MG63 (cell line): ENCODE results near the gene LNX2. TPM values are rescaled to one million over a fixed set of nuclear protein-coding genes. Genes with fewer than 3 reads are reported as not detected.

Experiments used
- DNase-seq: peaks from one replicate; pipeline ENCODE4 v3.0.0-alpha.2; 2020
- H3K27me3 ChIP-seq: fragments of 250-450 bp; sonication (Bioruptor Pico); 2 replicates; pipeline ENCODE4 v1.5.1; 2020; ENCODE audit warnings: mild to moderate bottlenecking, moderate library complexity
- H3K36me3 ChIP-seq: fragments of 250-450 bp; sonication (Bioruptor Pico); 2 replicates; pipeline ENCODE4 v1.5.1; 2020; ENCODE audit warnings: mild to moderate bottlenecking, moderate library complexity
- H3K4me3 ChIP-seq: fragments of 250-450 bp; sonication (Bioruptor Pico); 2 replicates; pipeline ENCODE4 v1.5.1; 2020; ENCODE audit warnings: mild to moderate bottlenecking, moderate library complexity
- H3K9me3 ChIP-seq: fragments of 250-450 bp; sonication (Bioruptor Pico); 2 replicates; pipeline ENCODE4 v1.5.1; 2020; ENCODE audit warnings: mild to moderate bottlenecking, moderate library complexity
- total RNA-seq: library from RNA; depleted of rRNA; stranded (reverse); fragments of >200 nt; shearing (Covaris generic); gene quantifications from 2 replicates; pipeline ENCODE4 v1.2.3, GENCODE V29; 2014; ENCODE audit warnings: low replicate concordance

The LNX2 gene
- total RNA-seq, 1 experiment from 2014 or later, result 4.0 TPM

DNA sequence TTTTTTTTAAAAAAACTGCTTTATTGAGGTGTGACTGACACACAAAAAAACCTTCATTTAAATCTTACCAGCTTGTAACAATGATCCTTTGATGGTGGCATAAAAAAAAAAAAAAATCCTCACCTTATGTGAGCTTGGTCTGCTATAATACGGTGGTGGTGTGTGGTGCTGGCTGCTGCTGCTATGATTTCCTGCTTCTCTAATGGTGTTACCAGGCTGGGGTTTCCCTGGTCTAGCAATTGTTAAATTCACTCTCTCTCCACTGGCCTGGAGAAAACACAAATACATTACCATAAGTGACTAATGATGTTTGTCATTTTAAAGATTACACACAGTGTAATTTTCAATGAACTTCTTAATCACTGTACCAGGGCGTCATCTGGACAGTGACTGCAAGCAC, 60.6 kb downstream of the LNX2 start:
- Histone ChIP-seq H3K27me3 (no peaks in the 10 kb centered on the region), H3K4me3 (no peak overlapping the region), H3K9me3 (no peaks in the 10 kb centered on the region), H3K36me3 (0 out of 2 replicates have a peak, but pooled peaks cover 2% of the 10 kb centered on the region)
- DNase-seq, result no peak

DNA sequence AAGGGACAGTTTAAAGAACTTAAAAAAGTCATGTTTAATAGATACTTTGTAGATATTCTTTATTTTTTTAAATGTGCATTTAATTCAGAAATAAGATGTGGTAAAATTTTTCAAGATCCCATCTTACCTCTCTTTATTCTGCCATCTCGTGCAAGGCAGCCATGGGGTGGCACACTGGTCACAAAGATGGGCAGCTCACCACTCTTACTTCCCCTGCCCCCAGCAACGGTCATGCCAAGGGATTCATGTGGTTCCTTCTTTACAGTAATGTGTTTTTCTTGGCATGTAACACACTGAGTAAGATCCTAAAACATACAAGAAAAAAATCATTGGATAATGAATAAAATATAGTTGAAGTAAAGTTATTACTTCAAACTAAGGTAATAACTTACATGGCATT, 64.2 kb downstream of the LNX2 start:
- Histone ChIP-seq H3K27me3 (no peaks in the 10 kb centered on the region), H3K4me3 (no peak overlapping the region), H3K36me3 (0 out of 2 replicates have a peak, but pooled peaks cover 2% of the 10 kb centered on the region), H3K9me3 (no peaks in the 10 kb centered on the region)
- DNase-seq, result peak; percentile 85

DNA sequence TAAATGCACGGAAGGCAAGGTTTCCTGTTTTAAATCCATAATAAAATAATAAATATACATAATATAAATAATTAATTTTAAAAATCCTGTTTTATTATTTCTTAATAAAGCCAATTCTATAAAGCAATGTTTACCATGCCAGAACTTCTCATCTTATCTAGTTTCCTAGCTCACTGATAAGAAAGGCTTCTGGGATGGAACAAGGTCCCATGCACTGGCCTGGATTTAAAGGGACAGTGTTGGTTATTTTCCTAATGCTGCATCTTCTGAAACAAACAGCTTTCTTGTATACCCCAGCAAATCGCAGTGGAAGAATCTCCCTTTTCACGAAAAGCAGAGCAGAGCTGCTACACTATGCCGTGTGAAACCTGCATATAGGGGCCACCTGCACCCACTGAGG, 68.8 kb downstream of the LNX2 start:
- DNase-seq, result no peak
- no peaks in the 10 kb centered on the region for H3K27me3 ChIP-seq
- H3K9me3 ChIP-seq, result no peaks in the 10 kb centered on the region
- no peaks in the 10 kb centered on the region for H3K36me3 ChIP-seq
- H3K4me3 ChIP-seq, result no peak overlapping the region

DNA sequence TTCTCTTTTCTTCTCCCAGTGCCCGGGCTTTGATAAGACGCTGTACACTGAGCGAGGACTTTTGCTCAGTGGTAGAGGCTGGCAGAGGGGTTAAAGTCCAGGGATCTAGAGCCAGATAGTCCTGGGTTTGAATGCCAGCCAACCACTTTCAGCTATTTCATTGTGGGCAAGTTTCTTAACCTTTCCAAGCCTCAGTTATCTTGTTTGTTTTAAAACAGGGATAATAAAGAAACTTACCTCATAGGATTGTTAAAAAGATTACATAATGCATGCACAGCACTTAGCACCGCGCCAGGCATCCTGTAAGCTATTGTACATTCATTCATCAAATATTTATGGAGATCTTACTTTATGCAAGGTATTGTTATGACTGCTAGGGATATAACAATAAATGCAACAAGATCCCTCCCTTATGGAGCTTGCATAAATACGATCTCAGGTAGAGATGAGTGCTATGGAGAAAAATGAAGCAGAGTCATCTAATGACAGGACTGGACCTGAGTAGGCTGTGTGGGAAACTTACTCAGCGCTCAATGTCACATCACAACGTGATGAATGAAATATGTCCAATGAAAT, 70.8 kb downstream of the LNX2 start:
- no peaks in the 10 kb centered on the region for H3K9me3 ChIP-seq
- H3K36me3 ChIP-seq, result no peaks in the 10 kb centered on the region
- no peaks in the 10 kb centered on the region for H3K27me3 ChIP-seq
- no peak overlapping the region for H3K4me3 ChIP-seq
- DNase-seq, result peak; percentile 42

DNA sequence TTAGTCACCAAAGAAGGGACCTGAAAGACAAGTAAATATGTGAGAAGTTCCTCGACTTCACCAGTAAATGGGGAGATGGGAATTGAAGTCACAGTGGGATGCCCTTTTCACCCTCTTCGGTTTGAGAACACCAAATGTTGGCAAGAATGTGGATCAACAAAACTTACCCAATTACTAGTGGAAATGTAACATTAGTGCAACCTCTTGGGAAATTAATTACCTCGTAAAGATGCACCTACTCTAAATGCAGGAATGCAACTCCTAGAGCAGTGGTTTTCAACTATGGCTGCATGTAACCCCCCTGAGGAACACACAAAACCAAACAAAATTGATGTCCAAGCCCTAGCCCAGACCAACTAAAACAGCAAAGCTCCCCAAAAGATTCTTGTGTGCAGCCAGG, 78.1 kb downstream of the LNX2 start:
- H3K9me3 ChIP-seq, result no peaks in the 10 kb centered on the region
- DNase-seq, result no peak
- no peak overlapping the region for H3K4me3 ChIP-seq
- no peaks in the 10 kb centered on the region for H3K36me3 ChIP-seq
- no peaks in the 10 kb centered on the region for H3K27me3 ChIP-seq

DNA sequence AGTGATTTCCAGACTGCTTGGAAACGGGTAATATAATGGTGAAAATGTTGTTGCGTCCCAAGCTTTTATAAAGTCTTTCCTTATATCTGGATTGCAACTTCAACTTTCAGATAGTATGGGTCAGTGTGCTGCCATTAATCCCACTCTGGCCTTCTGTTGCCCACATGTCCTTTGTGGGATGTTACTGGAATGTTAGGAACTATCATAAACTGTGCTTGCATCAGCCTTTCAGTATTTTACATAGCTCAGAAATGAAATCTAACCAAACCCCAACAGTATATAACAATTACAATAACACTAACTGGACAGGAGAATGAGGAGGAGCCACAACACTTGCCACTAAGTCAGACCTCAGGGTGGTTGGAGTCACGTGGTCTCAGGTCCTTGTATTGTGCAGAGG, 78.9 kb downstream of the LNX2 start:
- H3K9me3 ChIP-seq, result no peaks in the 10 kb centered on the region
- no peak overlapping the region for H3K4me3 ChIP-seq
- H3K27me3 ChIP-seq, result no peaks in the 10 kb centered on the region
- DNase-seq, result no peak
- H3K36me3 ChIP-seq, result no peaks in the 10 kb centered on the region

DNA sequence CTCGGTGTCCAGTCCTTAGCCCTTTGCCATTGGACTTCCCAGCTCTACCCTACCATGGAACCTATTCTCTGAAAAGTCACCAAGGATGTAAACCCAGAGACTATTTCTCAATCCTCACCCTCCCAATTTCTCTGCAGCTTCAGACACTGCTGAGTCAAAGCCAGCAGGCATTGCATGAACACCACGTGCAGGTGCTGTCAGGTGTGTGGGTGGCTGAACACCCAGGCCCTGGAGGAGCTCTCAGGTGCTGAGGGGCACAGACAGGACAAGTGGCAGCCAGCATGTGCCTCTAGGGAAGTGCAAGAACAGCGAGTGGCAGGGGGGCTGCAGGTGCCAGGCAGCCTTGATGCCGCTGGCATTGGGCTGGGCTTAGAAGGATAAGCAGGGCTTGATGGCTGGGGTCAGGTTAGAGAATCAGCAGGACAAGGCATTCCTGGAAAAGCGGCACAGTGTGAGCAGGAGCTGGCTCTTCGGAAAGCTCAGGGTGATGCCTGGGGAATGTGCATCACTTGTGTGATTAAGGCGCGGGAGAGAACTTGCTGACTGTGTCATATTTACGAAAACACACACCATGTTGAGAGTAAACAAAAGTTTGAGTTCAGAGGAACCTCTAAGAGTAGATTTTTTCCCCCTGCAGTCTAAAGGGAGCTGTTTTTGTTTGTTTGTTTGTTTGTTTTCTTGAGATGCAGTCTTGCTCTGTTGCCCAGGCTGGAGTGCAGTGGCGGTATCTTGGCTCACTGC, 83.8 kb downstream of the LNX2 start:
- no peak overlapping the region for H3K4me3 ChIP-seq
- H3K27me3 ChIP-seq, result no peaks in the 10 kb centered on the region
- H3K36me3 ChIP-seq, result no peaks in the 10 kb centered on the region
- no peaks in the 10 kb centered on the region for H3K9me3 ChIP-seq
- no peak for DNase-seq

DNA sequence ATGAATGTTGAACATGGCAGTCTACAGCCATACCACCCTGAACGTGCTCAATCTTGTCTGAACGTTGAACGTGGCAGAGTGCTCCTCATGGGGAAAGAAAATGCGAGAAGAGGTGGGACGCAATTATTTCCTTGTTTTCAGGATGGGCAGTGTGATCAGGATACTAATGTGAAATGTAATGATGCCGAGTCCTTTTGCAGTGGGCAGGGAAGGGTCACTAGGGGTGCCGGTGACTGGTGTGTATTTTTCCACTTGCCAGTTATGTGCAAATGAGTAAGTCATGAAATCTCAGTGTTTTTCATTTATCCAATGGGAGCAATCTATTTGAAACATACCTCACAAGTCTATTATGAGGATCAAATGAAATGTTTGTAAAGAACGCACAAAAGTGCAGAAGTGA, 84.8 kb downstream of the LNX2 start:
- H3K36me3 ChIP-seq, result no peaks in the 10 kb centered on the region
- DNase-seq, result no peak
- no peaks in the 10 kb centered on the region for H3K27me3 ChIP-seq
- H3K9me3 ChIP-seq, result no peaks in the 10 kb centered on the region
- H3K4me3 ChIP-seq, result no peak overlapping the region

DNA sequence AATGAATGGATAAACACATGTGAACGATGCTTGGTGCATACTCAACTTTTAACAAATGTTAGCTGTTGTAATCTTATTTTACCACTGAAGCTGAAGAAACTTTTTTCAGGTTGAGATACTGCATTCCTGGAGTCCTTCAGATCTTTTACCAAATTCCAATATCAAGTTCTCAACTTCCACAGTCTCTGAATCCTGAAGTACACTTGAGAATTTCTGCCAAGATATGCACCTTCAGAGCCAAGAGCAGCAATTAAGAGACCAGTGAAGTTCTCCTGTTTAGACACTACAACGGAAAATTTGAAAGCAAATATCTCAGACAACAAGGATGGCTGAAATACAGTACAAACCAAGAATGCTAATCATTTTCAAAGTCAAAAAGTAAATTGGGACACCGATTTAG, 85.3 kb downstream of the LNX2 start:
- Histone ChIP-seq H3K4me3 (no peak overlapping the region), H3K9me3 (no peaks in the 10 kb centered on the region), H3K36me3 (no peaks in the 10 kb centered on the region), H3K27me3 (no peaks in the 10 kb centered on the region)
- DNase-seq, result no peak

DNA sequence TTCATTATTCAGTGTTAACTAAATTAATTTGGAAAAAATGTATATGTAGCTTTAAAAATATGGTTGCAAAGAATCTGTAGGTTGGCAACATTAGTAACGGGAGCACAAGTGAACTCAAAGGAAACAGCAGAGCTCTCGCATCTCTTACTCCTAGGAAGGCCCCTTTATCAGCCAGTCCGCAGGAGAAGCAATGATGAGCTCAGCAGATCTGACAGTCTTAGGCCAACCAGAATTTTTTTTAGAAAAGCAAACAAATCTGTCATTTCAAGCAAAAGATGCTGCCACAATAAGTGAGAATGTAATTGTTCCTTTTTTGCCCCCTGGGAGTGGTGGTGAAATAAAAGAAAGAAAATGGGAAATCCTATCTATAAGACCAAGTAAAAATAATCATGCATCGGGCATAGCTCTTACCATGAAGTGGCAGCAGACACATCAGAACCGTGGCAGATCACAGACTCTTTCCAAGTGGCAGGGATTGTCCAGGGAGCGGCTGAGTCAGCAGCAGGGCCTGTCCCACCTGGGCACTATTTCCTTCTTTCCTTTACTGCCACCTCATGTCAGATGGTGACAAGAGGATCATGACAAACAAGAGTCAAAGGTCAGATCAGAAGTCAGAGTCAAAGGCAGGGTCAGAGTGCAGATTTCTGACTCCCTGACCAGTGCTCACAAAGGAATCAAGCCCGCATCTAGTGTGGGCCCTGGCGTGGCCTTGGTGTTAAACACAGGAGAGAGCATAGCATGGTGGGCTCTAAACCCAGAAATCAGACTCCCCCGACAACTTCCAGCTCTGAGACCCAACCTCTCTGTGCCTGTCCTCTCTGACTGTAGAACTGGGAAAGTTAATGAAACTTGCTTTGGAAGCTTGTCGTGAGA, 86.0 kb downstream of the LNX2 start:
- no peak for DNase-seq
- no peaks in the 10 kb centered on the region for H3K9me3 ChIP-seq

DNA sequence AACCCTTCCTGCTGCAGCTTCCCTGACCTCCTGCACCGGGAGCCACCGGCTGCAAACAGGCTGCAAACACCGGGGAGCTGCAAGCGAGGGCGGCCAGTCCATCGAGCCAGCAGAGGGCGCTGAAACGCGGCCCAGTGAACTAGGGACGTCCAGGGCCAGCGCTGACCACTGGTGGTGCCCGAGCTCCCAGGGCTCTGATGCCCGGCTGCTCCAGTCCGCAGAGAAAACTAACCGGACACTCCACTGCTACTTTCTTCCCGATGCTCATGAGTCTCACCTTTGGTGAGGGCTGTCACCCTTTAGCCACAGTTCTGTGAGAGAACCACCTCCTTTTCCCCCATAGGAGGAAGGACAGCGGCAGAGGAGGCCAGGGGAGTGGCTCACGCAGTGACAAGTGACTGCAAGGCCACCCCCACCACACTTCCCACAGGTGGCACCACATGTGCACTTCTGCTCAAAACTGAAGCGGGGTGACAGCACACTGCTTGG, 87.1 kb downstream of the LNX2 start:
- Histone ChIP-seq H3K4me3 (no peak overlapping the region), H3K9me3 (no peaks in the 10 kb centered on the region), H3K27me3 (no peaks in the 10 kb centered on the region), H3K36me3 (no peaks in the 10 kb centered on the region)
- DNase-seq, result peak; percentile 78

More for the DNA sequence above, 86.0 kb downstream of the LNX2 start:
- Histone ChIP-seq H3K4me3 (no peak overlapping the region), H3K36me3 (no peaks in the 10 kb centered on the region), H3K27me3 (no peaks in the 10 kb centered on the region)

DNA sequence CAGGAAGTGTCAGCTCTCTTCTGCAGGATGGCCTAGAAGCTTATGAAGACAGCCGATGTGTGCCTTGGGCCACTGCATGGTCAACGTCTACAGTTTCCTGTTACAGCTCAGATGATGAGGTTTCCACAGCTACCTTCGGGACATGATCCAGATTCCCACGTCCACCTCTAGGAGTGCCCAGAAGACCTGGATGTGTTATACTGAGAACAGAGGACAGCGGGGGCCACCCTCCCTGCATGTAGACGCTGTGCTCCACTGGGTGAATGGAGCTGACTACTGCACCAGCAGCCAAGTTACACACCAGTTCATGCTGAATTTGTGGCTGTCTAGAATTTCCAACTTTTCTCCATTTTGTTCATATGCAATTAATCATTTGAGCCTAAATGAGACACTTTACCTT, 91.4 kb downstream of the LNX2 start:
- Histone ChIP-seq H3K27me3 (no peaks in the 10 kb centered on the region), H3K36me3 (no peaks in the 10 kb centered on the region), H3K9me3 (no peaks in the 10 kb centered on the region), H3K4me3 (no peak overlapping the region)
- no peak for DNase-seq

DNA sequence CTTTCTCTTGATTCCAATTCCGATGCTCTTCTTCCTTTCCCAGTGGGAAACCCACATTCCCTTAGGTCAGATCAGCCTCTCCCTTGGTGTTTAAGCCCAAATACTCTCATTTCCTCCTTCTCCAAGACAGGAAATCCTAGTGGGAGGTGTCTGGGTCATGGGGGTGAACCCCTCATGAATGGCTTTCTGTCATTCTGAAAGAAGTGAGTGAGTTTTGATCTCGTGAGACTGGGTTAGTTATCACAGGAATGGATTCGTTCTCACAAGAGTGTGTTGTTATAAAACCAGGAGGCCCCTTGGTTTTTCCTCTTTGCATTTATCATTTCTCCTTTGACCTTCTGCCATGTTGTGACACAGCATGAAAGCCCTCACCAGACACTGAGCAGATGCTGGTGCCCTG, 93.8 kb downstream of the LNX2 start:
- no peaks in the 10 kb centered on the region for H3K9me3 ChIP-seq
- no peaks in the 10 kb centered on the region for H3K27me3 ChIP-seq
- H3K36me3 ChIP-seq, result no peaks in the 10 kb centered on the region
- DNase-seq, result no peak
- H3K4me3 ChIP-seq, result no peak overlapping the region

DNA sequence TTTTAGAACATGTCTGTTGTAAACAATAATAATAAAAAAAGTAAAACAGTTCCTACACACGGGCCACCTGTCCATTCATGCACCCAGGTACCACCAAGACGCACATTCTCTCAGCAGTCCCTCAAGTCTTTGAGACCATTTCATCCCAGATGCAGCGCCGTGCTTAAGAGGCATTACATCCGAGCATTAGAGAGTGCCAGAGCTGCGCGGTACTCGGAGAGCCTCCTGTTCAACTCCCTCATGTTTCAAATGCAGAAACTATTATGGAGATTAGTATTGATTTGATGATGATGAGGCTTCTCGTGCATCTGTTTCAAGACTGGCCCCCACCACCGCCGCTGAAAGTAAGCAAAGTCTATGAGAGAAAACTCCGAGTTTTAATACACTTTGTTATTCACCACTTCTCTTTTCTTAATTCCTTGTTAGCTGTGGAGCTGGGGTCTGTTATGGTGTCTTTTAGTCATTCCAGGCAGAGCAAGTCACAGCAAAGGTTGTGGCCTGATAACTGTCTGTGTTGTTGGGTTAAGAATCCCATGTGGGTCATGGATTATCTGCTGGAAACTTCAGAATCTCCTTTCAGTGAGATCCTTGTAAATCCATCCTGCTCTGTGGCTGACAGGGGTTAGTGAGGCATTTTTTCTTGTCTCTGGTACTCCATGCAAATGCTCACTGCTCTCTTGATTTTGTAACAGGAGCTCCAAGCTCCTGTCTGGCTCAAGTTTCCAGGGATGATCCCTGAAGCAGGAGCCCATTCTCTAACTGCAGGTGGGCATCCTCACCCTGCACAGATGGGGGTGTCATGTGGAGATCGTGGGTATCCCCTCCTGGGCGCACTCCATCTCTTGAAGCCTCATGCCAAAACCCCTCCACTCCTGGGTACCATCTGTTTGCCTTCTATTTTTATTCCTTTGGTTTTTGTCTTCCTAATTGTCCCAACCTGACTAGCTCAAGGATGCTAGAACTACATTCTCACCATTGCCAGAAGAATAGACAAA, 95.1 kb downstream of the LNX2 start:
- Histone ChIP-seq H3K4me3 (no peak overlapping the region), H3K9me3 (no peaks in the 10 kb centered on the region), H3K27me3 (no peaks in the 10 kb centered on the region), H3K36me3 (no peaks in the 10 kb centered on the region)
- no peak for DNase-seq

DNA sequence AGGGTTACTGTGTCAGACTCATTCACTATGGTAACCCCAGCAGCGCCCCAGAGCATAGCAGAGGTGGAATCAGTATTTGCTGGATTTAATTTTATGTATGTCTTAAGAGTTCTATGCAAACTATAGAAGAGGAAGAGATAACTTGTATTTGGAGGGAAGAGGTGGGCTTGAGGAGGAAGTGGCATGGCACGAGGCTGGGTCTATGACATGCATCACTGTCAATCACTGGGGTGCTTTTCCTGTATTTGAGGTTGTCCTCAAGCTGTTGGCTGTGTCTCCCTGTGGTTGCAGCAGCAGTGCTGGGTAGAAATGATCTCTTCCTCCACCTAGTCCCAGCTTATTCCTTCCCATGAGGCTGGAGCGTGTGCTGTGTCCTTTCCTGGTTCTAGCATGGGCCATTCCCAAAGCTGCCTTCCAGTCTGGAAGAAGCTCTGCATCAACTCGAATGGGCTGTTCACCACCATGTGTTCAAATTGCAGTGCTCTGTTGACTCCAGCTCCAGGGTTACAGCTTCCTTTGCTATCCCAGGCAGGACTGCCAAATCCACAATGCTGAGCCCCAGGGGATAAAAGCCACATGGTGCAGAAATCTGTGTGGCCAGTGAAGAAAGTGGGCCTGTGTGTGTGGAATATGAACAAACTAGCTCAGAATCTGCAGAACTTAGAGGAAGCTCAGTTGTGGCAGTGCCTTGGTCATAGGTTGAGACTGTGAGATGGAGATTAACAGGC, 96.8 kb downstream of the LNX2 start:
- H3K9me3 ChIP-seq, result no peaks in the 10 kb centered on the region
- DNase-seq, result no peak
- no peaks in the 10 kb centered on the region for H3K36me3 ChIP-seq
- peaks cover 6% of the 10 kb centered on the region for H3K27me3 ChIP-seq
- no peak overlapping the region for H3K4me3 ChIP-seq

DNA sequence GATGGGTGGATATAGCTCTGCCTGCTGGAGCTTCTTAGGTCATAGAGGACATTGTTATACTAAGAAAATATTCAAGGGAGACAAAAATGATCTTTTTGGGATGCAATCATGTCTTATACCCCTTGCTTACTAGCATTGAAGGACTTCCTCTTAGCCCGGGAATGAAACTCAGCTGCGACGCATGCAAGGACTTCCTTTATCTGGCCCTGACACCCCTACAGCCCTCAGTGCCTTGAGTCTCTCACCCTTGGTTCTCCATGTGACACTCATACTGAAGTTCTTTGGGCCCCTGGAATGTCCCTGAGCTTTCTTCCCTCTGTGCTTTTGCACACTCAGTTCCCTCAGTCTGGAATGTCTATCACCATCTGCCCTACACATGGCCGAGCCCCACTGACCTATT, 97.5 kb downstream of the LNX2 start:
- Histone ChIP-seq H3K4me3 (no peak overlapping the region), H3K36me3 (no peaks in the 10 kb centered on the region), H3K27me3 (peaks cover 8% of the 10 kb centered on the region), H3K9me3 (no peaks in the 10 kb centered on the region)
- DNase-seq, result no peak
